HEK293 (cell line): ENCODE data around the gene CREB3L1.
"Not testable (repeated sequence)": the region's sequence is repeated elsewhere in the genome, so short reads cannot be mapped to it uniquely, and the experiment has no call there.

ENCODE experiments used
- CTCF ChIA-PET: fragments of 350-600 bp; formaldehyde crosslinking; extraction: SDS; loops from one replicate; lab custom pipeline; 2021; ENCODE audit warnings: antibody characterized with exemption; lab: Yijun Ruan, JAX
- POLR2A ChIA-PET: fragments of 300-600 bp; formaldehyde crosslinking; extraction: SDS; loops from one replicate; lab custom pipeline; 2020; ENCODE audit warnings: antibody characterized with exemption, inconsistent platforms; lab: Yijun Ruan, JAX
- H3K27ac ChIP-seq: fragments of 200-500 bp; sonication (Bioruptor generic); 2 replicates; pipeline ENCODE4 v1.5.1; 2014; ENCODE audit warnings: low read depth, low read length, control low read depth, inconsistent platforms; ENCODE audit errors: extremely low read depth
- H3K36me3 ChIP-seq, 2 experiments: fragments of 200-500 bp in 1 of 2; sonication (Bioruptor generic) in 1 of 2; 1 replicate in 1 of 2; 2 replicates in 1 of 2; pipeline ENCODE4 v1.5.1; 2014 to 2017; ENCODE audit warnings: inconsistent platforms in 2 of 2, low read length in 2 of 2; ENCODE audit not compliant: control insufficient read depth in 2 of 2, insufficient read depth in 1 of 2
- H3K4me1 ChIP-seq: fragments of 200-500 bp; sonication (Bioruptor generic); 2 replicates; pipeline ENCODE4 v1.5.1; 2014; ENCODE audit warnings: mild to moderate bottlenecking, low read length, inconsistent platforms; ENCODE audit not compliant: control insufficient read depth, insufficient read depth
- H3K4me3 ChIP-seq: 2 replicates; pipeline ENCODE4 v1.5.1; 2011; ENCODE audit warnings: low read depth, mild to moderate bottlenecking, control low read depth, low read length, moderate library complexity
- H3K9me3 ChIP-seq: fragments of 200-500 bp; sonication (Bioruptor generic); 2 replicates; pipeline ENCODE4 v1.5.1; 2014; ENCODE audit warnings: low read depth, low read length, inconsistent platforms; ENCODE audit not compliant: control insufficient read depth, insufficient read depth
- GLI4 ChIP-seq: fragments of 450-650 bp; formaldehyde crosslinking; IDR thresholded peaks from 2 replicates; pipeline ENCODE4 v1.5.1; 2016; ENCODE audit warnings: missing biosample characterization, missing genetic modification characterization
- KLF8 ChIP-seq: fragments of 450-650 bp; formaldehyde crosslinking; IDR thresholded peaks from 2 replicates; pipeline ENCODE4 v1.5.1; 2016; ENCODE audit warnings: missing biosample characterization, missing genetic modification characterization
- SETDB1 ChIP-seq: IDR thresholded peaks from one replicate; pipeline ENCODE4 v1.6.1; 2017; ENCODE audit warnings: mild to moderate bottlenecking, low read length, moderate library complexity, mixed read lengths; ENCODE audit not compliant: insufficient read length
- SP7 ChIP-seq: fragments of 450-650 bp; formaldehyde crosslinking; IDR thresholded peaks from 2 replicates; pipeline ENCODE4 v1.5.1; 2016; ENCODE audit warnings: missing biosample characterization, missing genetic modification characterization
- ZNF114 ChIP-seq: fragments of 450-650 bp; formaldehyde crosslinking; IDR thresholded peaks from 2 replicates; pipeline ENCODE4 v1.5.0; 2017; ENCODE audit warnings: missing biosample characterization, missing genetic modification characterization
- ZNF132 ChIP-seq: fragments of 450-650 bp; formaldehyde crosslinking; IDR thresholded peaks from 2 replicates; pipeline ENCODE4 v1.5.1; 2017; ENCODE audit warnings: missing biosample characterization, missing genetic modification characterization, borderline replicate concordance
- ZNF138 ChIP-seq: fragments of 450-650 bp; formaldehyde crosslinking; IDR thresholded peaks from 2 replicates; pipeline ENCODE4 v1.5.1; 2016; ENCODE audit warnings: missing biosample characterization, missing genetic modification characterization, borderline replicate concordance
- ZNF221 ChIP-seq: fragments of 450-650 bp; formaldehyde crosslinking; IDR thresholded peaks from 2 replicates; pipeline ENCODE4 v1.5.1; 2017; ENCODE audit warnings: missing biosample characterization, missing genetic modification characterization, borderline replicate concordance
- ZNF24 ChIP-seq: fragments of 450-650 bp; formaldehyde crosslinking; IDR thresholded peaks from 2 replicates; pipeline ENCODE4 v1.5.1; 2016; ENCODE audit warnings: missing biosample characterization, missing genetic modification characterization
- ZNF514 ChIP-seq: fragments of 450-650 bp; formaldehyde crosslinking; IDR thresholded peaks from 2 replicates; pipeline ENCODE4 v1.5.1; 2016; ENCODE audit warnings: missing biosample characterization, missing genetic modification characterization
- ZNF600 ChIP-seq: fragments of 450-650 bp; formaldehyde crosslinking; IDR thresholded peaks from 2 replicates; pipeline ENCODE4 v1.5.1; 2016; ENCODE audit warnings: missing biosample characterization, missing genetic modification characterization
- ZNF707 ChIP-seq: fragments of 450-650 bp; formaldehyde crosslinking; IDR thresholded peaks from 2 replicates; pipeline ENCODE4 v1.5.1; 2016; ENCODE audit warnings: missing biosample characterization, missing genetic modification characterization
- ZNF776 ChIP-seq: fragments of 450-650 bp; formaldehyde crosslinking; IDR thresholded peaks from 2 replicates; pipeline ENCODE4 v1.5.0; 2017; ENCODE audit warnings: missing biosample characterization, missing genetic modification characterization, borderline replicate concordance
- TF ChIP-seq, protein P1 (sequence below): fragments of 450-650 bp; formaldehyde crosslinking; IDR thresholded peaks from 2 replicates; pipeline ENCODE4 v1.5.1; 2017; ENCODE audit warnings: missing biosample characterization, missing genetic modification characterization
- TF ChIP-seq, protein P2 (sequence below): fragments of 450-650 bp; formaldehyde crosslinking; IDR thresholded peaks from 2 replicates; pipeline ENCODE4 v1.5.1; 2016; ENCODE audit warnings: missing biosample characterization, missing genetic modification characterization, borderline replicate concordance
- TF ChIP-seq, protein P3 (sequence below): IDR thresholded peaks from 2 replicates; pipeline ENCODE4 v1.6.1; 2011; ENCODE audit warnings: mild to moderate bottlenecking, low read depth, low read length, borderline replicate concordance

The CREB3L1 gene

DNA sequence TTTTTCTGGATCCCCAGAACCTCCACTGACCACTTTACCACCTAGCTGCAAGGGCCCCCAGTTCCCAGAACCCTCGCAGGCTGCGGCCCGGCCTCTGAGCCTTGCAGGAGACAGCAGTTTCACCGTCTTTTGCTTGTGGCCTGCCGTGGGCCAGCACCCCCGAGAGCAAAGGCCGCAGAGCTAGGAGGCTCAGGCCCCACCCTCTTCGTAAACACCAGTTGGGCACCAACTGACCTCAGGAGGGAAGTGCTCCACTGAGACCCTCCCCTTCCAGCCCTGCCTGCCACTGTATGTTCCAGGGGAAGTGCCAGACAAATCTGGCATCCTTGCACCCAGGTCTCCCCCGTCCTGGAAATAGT, 23.4 kb upstream of the CREB3L1 start:
- H3K27ac ChIP-seq, result no peak overlapping the region
- CTCF ChIA-PET, result interaction anchor here (0.6 to 1.5 kb wide), 3 partner anchors 11 to 45 kb away, joined by 3 read pairs; no protein-coding TSS in a partner anchor
- H3K4me1 ChIP-seq, result no peaks in the 10 kb centered on the region
- H3K9me3 ChIP-seq, result no peaks in the 10 kb centered on the region
- POLR2A ChIA-PET, result interaction anchor here (0.6 to 1.3 kb wide), 2 partner anchors 10 to 18 kb away, joined by 3 to 4 read pairs; no protein-coding TSS in a partner anchor
- TF ChIP-seq ZNF707, result no peak
- 0 out of 2 replicates have a peak, but pooled peaks have one; percentile 22 for TF ChIP-seq ZNF24
- TF ChIP-seq, all 188 proteins: peak for 1
- H3K4me3 ChIP-seq, result no peak overlapping the region
- H3K36me3 ChIP-seq, result no peaks in the 10 kb centered on the region

DNA sequence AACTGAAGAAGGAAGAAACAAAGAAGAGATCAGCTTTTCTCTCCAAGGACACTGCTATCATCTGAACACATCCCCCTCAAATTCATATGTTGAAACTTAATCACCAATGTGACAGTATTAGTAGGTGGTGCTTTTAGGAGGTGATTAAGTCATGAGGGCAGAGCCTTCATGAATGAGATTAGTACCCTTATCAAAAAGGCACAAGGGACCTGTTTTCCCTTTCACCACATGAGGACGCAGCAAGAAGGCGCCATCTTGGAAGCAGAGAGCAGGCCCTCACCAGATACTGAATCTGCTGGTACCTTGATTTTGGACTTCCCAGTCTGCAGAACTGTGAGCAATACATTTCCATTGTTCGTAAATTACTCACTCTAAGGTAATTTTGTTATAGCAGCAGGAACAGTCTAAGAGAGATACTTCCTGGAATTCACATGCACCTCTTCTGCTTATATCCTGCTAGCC, 20.9 kb upstream of the CREB3L1 start:
- ChIA-PET CTCF (interaction anchor here (0.8 to 1.3 kb wide), 5 partner anchors 8 to 53 kb away, joined by 3 to 7 read pairs (median 4); no protein-coding TSS in a partner anchor), POLR2A (no interaction called here)
- H3K4me1 ChIP-seq, result no peaks in the 10 kb centered on the region

DNA sequence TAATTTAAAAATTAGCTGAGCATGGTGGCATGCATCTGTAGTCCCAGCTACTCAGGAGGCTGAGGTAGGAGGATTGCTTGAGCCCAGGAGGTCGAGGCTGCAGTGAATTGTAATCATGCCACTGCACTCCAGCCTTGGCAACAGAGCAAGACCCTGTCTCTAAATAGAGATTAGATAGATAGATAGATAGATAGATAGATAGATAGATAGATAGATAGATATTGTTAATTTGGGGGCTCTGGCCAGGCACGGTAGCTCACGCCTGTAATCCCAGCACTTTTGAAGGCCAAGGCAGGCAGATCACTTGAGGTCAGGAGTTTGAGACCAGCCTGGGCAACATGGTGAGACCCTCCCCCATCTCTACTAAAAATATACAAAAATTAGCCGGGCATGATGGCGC, 18.1 kb upstream of the CREB3L1 start:
- H3K27ac ChIP-seq, H3K36me3 ChIP-seq, POLR2A ChIA-PET, H3K9me3 ChIP-seq, H3K4me1 ChIP-seq, H3K4me3 ChIP-seq: not testable (repeated sequence)
- CTCF ChIA-PET, result interaction anchor here (0.6 to 1.4 kb wide), 6 partner anchors 18 to 50 kb away, joined by 3 to 6 read pairs (median 4); no protein-coding TSS in a partner anchor

More for the DNA sequence above, 20.9 kb upstream of the CREB3L1 start:
- Histone ChIP-seq H3K9me3 (no peaks in the 10 kb centered on the region), H3K36me3 (no peaks in the 10 kb centered on the region), H3K27ac (no peak overlapping the region), H3K4me3 (no peak overlapping the region)
- TF ChIP-seq GLI4 (tag by site-specific recombination), result no peak
- no peak for TF ChIP-seq ZNF600 (tag by site-specific recombination)
- TF ChIP-seq ZNF138 (tag by site-specific recombination), result no peak
- TF ChIP-seq, protein P1, sequence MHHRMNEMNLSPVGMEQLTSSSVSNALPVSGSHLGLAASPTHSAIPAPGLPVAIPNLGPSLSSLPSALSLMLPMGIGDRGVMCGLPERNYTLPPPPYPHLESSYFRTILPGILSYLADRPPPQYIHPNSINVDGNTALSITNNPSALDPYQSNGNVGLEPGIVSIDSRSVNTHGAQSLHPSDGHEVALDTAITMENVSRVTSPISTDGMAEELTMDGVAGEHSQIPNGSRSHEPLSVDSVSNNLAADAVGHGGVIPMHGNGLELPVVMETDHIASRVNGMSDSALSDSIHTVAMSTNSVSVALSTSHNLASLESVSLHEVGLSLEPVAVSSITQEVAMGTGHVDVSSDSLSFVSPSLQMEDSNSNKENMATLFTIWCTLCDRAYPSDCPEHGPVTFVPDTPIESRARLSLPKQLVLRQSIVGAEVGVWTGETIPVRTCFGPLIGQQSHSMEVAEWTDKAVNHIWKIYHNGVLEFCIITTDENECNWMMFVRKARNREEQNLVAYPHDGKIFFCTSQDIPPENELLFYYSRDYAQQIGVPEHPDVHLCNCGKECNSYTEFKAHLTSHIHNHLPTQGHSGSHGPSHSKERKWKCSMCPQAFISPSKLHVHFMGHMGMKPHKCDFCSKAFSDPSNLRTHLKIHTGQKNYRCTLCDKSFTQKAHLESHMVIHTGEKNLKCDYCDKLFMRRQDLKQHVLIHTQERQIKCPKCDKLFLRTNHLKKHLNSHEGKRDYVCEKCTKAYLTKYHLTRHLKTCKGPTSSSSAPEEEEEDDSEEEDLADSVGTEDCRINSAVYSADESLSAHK (tag by site-specific recombination), result no peak
- no peak for TF ChIP-seq ZNF114 (tag by site-specific recombination)
- TF ChIP-seq ZNF514 (tag by site-specific recombination), result no peak
- no peak for TF ChIP-seq SETDB1
- no peak for TF ChIP-seq ZNF221
- TF ChIP-seq KLF8 (tag by site-specific recombination), result no peak
- no peak for TF ChIP-seq SP7
- TF ChIP-seq ZNF132 (tag by site-specific recombination), result no peak
- no peak for TF ChIP-seq ZNF776 (tag by site-specific recombination)
- TF ChIP-seq, protein P2, sequence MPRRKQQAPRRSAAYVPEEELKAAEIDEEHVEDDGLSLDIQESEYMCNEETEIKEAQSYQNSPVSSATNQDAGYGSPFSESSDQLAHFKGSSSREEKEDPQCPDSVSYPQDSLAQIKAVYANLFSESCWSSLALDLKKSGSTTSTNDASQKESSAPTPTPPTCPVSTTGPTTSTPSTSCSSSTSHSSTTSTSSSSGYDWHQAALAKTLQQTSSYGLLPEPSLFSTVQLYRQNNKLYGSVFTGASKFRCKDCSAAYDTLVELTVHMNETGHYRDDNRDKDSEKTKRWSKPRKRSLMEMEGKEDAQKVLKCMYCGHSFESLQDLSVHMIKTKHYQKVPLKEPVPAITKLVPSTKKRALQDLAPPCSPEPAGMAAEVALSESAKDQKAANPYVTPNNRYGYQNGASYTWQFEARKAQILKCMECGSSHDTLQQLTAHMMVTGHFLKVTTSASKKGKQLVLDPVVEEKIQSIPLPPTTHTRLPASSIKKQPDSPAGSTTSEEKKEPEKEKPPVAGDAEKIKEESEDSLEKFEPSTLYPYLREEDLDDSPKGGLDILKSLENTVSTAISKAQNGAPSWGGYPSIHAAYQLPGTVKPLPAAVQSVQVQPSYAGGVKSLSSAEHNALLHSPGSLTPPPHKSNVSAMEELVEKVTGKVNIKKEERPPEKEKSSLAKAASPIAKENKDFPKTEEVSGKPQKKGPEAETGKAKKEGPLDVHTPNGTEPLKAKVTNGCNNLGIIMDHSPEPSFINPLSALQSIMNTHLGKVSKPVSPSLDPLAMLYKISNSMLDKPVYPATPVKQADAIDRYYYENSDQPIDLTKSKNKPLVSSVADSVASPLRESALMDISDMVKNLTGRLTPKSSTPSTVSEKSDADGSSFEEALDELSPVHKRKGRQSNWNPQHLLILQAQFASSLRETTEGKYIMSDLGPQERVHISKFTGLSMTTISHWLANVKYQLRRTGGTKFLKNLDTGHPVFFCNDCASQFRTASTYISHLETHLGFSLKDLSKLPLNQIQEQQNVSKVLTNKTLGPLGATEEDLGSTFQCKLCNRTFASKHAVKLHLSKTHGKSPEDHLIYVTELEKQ (tag by site-specific recombination), result no peak
- TF ChIP-seq, protein P3, sequence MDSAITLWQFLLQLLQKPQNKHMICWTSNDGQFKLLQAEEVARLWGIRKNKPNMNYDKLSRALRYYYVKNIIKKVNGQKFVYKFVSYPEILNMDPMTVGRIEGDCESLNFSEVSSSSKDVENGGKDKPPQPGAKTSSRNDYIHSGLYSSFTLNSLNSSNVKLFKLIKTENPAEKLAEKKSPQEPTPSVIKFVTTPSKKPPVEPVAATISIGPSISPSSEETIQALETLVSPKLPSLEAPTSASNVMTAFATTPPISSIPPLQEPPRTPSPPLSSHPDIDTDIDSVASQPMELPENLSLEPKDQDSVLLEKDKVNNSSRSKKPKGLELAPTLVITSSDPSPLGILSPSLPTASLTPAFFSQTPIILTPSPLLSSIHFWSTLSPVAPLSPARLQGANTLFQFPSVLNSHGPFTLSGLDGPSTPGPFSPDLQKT, result no peak
